Left ventricle myocardium inferior (tissue), 1 donor: ENCODE data around the gene CRYL1. TPM values are rescaled to one million over a fixed set of nuclear protein-coding genes. Genes with fewer than 3 reads are reported as not detected.

ENCODE experiments used
- DNase-seq: peaks from one replicate; pipeline ENCODE4 v3.0.0-alpha.2; 2020
- H3K27ac ChIP-seq: fragments of 200-600 bp; replicated peaks from 2 replicates; pipeline ENCODE4 v1.8.0; 2021
- H3K27me3 ChIP-seq: fragments of 200-600 bp; 2 replicates; pipeline ENCODE4 v1.8.0; 2021; ENCODE audit warnings: low read depth
- H3K36me3 ChIP-seq: fragments of 200-600 bp; 2 replicates; pipeline ENCODE4 v1.8.0; 2021
- H3K4me1 ChIP-seq: fragments of 200-600 bp; 2 replicates; pipeline ENCODE4 v1.8.0; 2021
- H3K4me3 ChIP-seq: fragments of 200-600 bp; 2 replicates; pipeline ENCODE4 v1.8.0; 2021; ENCODE audit warnings: mild to moderate bottlenecking, moderate library complexity
- H3K9me3 ChIP-seq: fragments of 200-600 bp; replicated peaks from 2 replicates; pipeline ENCODE4 v1.8.0; 2021
- intact Hi-C: fragments of 100-400 bp; cut with micrococcal nuclease; formaldehyde crosslinking; loops from one replicate; pipeline ENCODE4 v1.11.0; 2022
- total RNA-seq: library from RNA; stranded (reverse); fragmentation: NEBNext Ultra II Directional; extraction: Animal tissue kit (Norgen Biotek cat#: 25700); gene quantifications from one replicate; pipeline ENCODE4 v1.2.1, GENCODE V29; 2021
- TF ChIP-seq, protein P1 (sequence below): fragments of 200-600 bp; IDR thresholded peaks from 2 replicates; pipeline ENCODE4 v1.8.0; 2021; ENCODE audit warnings: antibody characterized with exemption, mild to moderate bottlenecking, borderline replicate concordance
- donor health status: DM: no; HTN: yes; CAD: no; lungs with severe emphysema.

Gene CRYL1
- total RNA-seq, 1 donor from 2014 or later = 20.5 TPM

GRCh38 chr13:20381401-20381800, 144.3 kb downstream of the CRYL1 start:
- no peak overlapping the region for H3K4me3 ChIP-seq
- TF ChIP-seq, protein P1, sequence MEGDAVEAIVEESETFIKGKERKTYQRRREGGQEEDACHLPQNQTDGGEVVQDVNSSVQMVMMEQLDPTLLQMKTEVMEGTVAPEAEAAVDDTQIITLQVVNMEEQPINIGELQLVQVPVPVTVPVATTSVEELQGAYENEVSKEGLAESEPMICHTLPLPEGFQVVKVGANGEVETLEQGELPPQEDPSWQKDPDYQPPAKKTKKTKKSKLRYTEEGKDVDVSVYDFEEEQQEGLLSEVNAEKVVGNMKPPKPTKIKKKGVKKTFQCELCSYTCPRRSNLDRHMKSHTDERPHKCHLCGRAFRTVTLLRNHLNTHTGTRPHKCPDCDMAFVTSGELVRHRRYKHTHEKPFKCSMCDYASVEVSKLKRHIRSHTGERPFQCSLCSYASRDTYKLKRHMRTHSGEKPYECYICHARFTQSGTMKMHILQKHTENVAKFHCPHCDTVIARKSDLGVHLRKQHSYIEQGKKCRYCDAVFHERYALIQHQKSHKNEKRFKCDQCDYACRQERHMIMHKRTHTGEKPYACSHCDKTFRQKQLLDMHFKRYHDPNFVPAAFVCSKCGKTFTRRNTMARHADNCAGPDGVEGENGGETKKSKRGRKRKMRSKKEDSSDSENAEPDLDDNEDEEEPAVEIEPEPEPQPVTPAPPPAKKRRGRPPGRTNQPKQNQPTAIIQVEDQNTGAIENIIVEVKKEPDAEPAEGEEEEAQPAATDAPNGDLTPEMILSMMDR = no peak
- intact Hi-C loops = no loop called here
- no peak for DNase-seq
- H3K36me3 ChIP-seq = no peaks in the 10 kb centered on the region
- H3K4me1 ChIP-seq = no peaks in the 10 kb centered on the region
- no peaks in the 10 kb centered on the region for H3K9me3 ChIP-seq
- H3K27ac ChIP-seq = no peak overlapping the region
- no peaks in the 10 kb centered on the region for H3K27me3 ChIP-seq

DNA sequence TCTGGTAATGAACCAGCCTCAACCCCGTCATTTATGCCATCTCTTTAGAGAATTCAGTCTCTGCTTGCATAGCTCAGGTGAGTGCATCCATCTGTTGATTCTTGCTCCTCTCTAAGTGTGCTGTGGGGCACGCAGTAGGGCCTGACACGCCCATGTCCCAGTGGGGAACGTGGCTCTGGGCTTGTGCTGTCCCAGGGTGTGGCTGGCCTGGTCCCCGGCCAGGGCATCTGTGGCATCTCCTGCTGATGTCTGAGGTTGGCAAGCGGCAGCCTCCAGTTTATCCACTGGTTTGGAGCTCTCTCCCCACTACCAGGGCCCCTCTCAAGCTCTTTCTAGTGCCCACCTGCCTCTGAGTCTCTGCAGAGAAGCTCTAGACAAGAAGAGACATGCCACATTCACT, 146.9 kb downstream of the CRYL1 start:
- TF ChIP-seq, protein P1 = no peak
- no peak overlapping the region for H3K27ac ChIP-seq
- intact Hi-C loops = no loop called here
- no peaks in the 10 kb centered on the region for H3K27me3 ChIP-seq
- no peak for DNase-seq
- H3K4me1 ChIP-seq = no peaks in the 10 kb centered on the region
- H3K9me3 ChIP-seq = no peaks in the 10 kb centered on the region
- H3K4me3 ChIP-seq = no peak overlapping the region
- no peaks in the 10 kb centered on the region for H3K36me3 ChIP-seq

DNA sequence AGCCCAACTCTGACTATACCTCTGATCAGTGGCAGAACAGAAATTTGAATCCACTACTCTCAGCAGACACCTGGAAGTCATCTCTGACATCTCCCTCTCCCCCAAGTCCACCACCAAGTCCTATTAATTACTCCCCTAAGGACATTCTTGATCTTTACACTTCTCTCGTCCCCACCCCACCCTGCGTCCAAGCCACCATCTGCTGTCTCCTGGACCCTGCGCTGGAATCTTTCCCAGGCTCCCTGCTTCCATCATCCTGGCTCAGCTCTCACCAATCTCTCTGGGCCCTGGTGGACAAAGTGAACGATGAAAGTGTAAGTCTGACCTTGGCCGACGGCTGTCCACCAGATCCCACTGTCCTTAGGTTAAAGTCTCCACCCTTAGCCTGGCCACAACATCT, 147.9 kb downstream of the CRYL1 start:
- no peak for DNase-seq
- intact Hi-C loops = no loop called here
- Histone ChIP-seq H3K36me3 (no peaks in the 10 kb centered on the region), H3K4me3 (no peak overlapping the region), H3K9me3 (no peaks in the 10 kb centered on the region), H3K27me3 (no peaks in the 10 kb centered on the region), H3K27ac (no peak overlapping the region), H3K4me1 (no peaks in the 10 kb centered on the region)
- TF ChIP-seq, protein P1 = no peak

- no peaks in the 10 kb centered on the region for H3K36me3 ChIP-seq
- intact Hi-C loops = no loop called here
- H3K27ac ChIP-seq = no peak overlapping the region
- DNase-seq = no peak
- H3K27me3 ChIP-seq = peaks cover 4% of the 10 kb centered on the region
- TF ChIP-seq, protein P1 = no peak
- no peaks in the 10 kb centered on the region for H3K9me3 ChIP-seq
- no peaks in the 10 kb centered on the region for H3K4me1 ChIP-seq
- no peak overlapping the region for H3K4me3 ChIP-seq
These were observed 149.8 kb downstream of the CRYL1 start for GRCh38 chr13:20375871-20376270.

DNA sequence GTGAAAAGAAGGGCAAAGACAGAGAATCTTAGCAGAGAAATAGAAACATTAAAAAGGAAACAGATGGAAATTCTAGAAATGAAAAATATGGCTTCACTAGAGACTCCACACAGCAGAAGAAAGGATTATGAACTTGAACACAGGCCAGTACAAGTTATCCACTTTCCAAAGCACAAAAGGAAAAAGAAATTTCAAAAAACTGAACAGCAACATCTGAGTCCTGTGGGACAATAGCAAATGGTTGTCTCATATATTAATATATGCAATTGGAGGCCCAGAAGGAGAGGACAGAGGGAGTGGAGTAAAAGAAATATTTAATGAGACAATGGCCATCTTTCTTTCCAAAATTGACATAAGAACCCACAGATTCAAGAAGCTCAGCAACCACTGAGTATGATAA, 151.8 kb downstream of the CRYL1 start:
- H3K27me3 ChIP-seq = peaks cover 8% of the 10 kb centered on the region
- intact Hi-C loops = no loop called here

More for the DNA sequence above, 151.8 kb downstream of the CRYL1 start:
- H3K27ac ChIP-seq = no peak overlapping the region
- H3K4me1 ChIP-seq = no peaks in the 10 kb centered on the region
- DNase-seq = no peak
- no peaks in the 10 kb centered on the region for H3K9me3 ChIP-seq
- TF ChIP-seq, protein P1 = no peak
- H3K4me3 ChIP-seq = no peak overlapping the region
- H3K36me3 ChIP-seq = no peaks in the 10 kb centered on the region
